ENCODE measurements around the gene LYG2. TPM values are rescaled to one million over a fixed set of nuclear protein-coding genes. Genes with fewer than 3 reads are reported as not detected.
"Not testable (repeated sequence)": the region's sequence is repeated elsewhere in the genome, so short reads cannot be mapped to it uniquely, and the experiment has no call there.

LYG2 gene
- polyA plus RNA-seq (ENCODE audit: insufficient read length in 4 of 4): under 1 TPM; 0.21 to 0.71 (median 0.36) TPM

GRCh38 chr2:99255491-99256318 lies at the start of gene LYG2:
Gene LYG2 (minus strand): TSS chr2:99255666. CDS start chr2:99254260, 1,406 bp downstream.
- DNase-seq (ENCODE audit: low read depth in 4 of 4, low spot score in 2 of 4): no peak

GRCh38 chr2:99301097-99301496 lies 45.6 kb upstream of the LYG2 start, which contains the start of gene LYG1:
Gene LYG1 (minus strand): TSS chr2:99301197. CDS start chr2:99295670, 5,527 bp downstream.
- DNase-seq (ENCODE audit: low read depth in 4 of 4, low spot score in 2 of 4): not testable (repeated sequence)

- DNase-seq (ENCODE audit: low read depth in 4 of 4, low spot score in 2 of 4): no peak
Observed at GRCh38 chr2:99299580-99299979, 44.1 kb upstream of the LYG2 start.

GRCh38 chr2:99297994-99298393 lies 42.5 kb upstream of the LYG2 start:
- DNase-seq (ENCODE audit: low read depth in 4 of 4, low spot score in 2 of 4): no peak

GRCh38 chr2:99285526-99285925 lies 30.1 kb upstream of the LYG2 start:
- DNase-seq (ENCODE audit: low read depth in 4 of 4, low spot score in 2 of 4): no peak

- no peak for DNase-seq (ENCODE audit: low read depth in 4 of 4, low spot score in 2 of 4)
Observed at GRCh38 chr2:99279969-99280695, 24.7 kb upstream of the LYG2 start.

- no peak for DNase-seq (ENCODE audit: low read depth in 4 of 4, low spot score in 2 of 4)
Observed at GRCh38 chr2:99278793-99279291, 23.4 kb upstream of the LYG2 start.

- DNase-seq (ENCODE audit: low read depth in 4 of 4, low spot score in 2 of 4): not testable (repeated sequence)
Observed at GRCh38 chr2:99278195-99278765, 22.8 kb upstream of the LYG2 start.

GRCh38 chr2:99275882-99276281 lies 20.4 kb upstream of the LYG2 start:
- no peak for DNase-seq (ENCODE audit: low read depth in 4 of 4, low spot score in 2 of 4)

- peak in 1 of 4 donors; percentile 2 for DNase-seq (ENCODE audit: low read depth in 4 of 4, low spot score in 2 of 4)
Observed at GRCh38 chr2:99261242-99261641, 5.8 kb upstream of the LYG2 start.

GRCh38 chr2:99260184-99260583 lies 4.7 kb upstream of the LYG2 start:
- DNase-seq (ENCODE audit: low read depth in 4 of 4, low spot score in 2 of 4): no peak

- no peak for DNase-seq (ENCODE audit: low read depth in 4 of 4, low spot score in 2 of 4)
Observed at GRCh38 chr2:99259465-99259864, 4.0 kb upstream of the LYG2 start.

- no peak for DNase-seq (ENCODE audit: low read depth in 4 of 4, low spot score in 2 of 4)
Observed at GRCh38 chr2:99256677-99257076, 1.2 kb upstream of the LYG2 start.

GRCh38 chr2:99249951-99250350 lies 5.5 kb downstream of the LYG2 start:
- DNase-seq (ENCODE audit: low read depth in 4 of 4, low spot score in 2 of 4): no peak

GRCh38 chr2:99242151-99242550 lies 13.3 kb downstream of the LYG2 start:
- DNase-seq (ENCODE audit: low read depth in 4 of 4, low spot score in 2 of 4): no peak

- no peak for DNase-seq (ENCODE audit: low read depth in 4 of 4, low spot score in 2 of 4)
Observed at GRCh38 chr2:99240431-99240830, 15.0 kb downstream of the LYG2 start.

- no peak for DNase-seq (ENCODE audit: low read depth in 4 of 4, low spot score in 2 of 4)
Observed at GRCh38 chr2:99238599-99238998, 16.9 kb downstream of the LYG2 start.

- DNase-seq (ENCODE audit: low read depth in 4 of 4, low spot score in 2 of 4): not testable (repeated sequence)
Observed at GRCh38 chr2:99233177-99233576, 22.3 kb downstream of the LYG2 start.

- no peak for DNase-seq (ENCODE audit: low read depth in 4 of 4, low spot score in 2 of 4)
Observed at GRCh38 chr2:99217929-99218501, 37.5 kb downstream of the LYG2 start.

- no peak for DNase-seq (ENCODE audit: low read depth in 4 of 4, low spot score in 2 of 4)
Observed at GRCh38 chr2:99216096-99216495, 39.4 kb downstream of the LYG2 start.

GRCh38 chr2:99205491-99205890 lies 50.0 kb downstream of the LYG2 start:
- no peak for DNase-seq (ENCODE audit: low read depth in 4 of 4, low spot score in 2 of 4)
